Neural cell (in vitro differentiated cells): ENCODE measurements around the gene MCMBP.
"Not testable (repeated sequence)": the region's sequence is repeated elsewhere in the genome, so short reads cannot be mapped to it uniquely, and the experiment has no call there.

Source experiments
- EP300 ChIP-seq: fragments of 450-650 bp; conservative IDR thresholded peaks from 2 replicates; pipeline ENCODE4 v1.6.1; 2014; ENCODE audit warnings: antibody characterized with exemption, mild to moderate bottlenecking, moderate library complexity; ENCODE audit not compliant: poor library complexity, severe bottlenecking
- POLR2AphosphoS5 ChIP-seq: IDR thresholded peaks from 2 replicates; pipeline ENCODE4 v1.6.1; 2012
- TF ChIP-seq, protein P1 (sequence below): fragments of 450-650 bp; IDR thresholded peaks from 2 replicates; pipeline ENCODE4 v1.5.1; 2014; ENCODE audit warnings: antibody characterized with exemption, mild to moderate bottlenecking, moderate library complexity; ENCODE audit not compliant: poor library complexity, severe bottlenecking

DNA sequence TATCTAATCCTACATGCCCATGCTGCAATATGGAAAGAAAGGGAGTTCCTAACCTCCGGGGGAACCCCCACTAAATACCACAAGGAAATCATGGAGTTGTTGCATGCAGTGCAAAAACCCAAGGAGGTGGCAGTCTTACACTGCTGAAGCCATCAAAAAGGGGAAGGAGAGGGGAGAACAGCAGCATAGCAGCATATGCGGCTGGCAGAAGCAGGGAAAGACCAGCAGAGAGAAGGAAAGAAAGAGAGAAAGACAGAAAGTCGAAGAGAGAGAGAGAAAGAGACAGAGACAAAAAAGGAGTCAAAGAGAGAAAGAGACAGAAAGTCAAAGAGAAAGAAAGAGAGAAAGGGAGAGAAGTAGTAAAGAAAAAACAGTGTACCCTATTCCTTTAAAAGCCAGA is 16.1 kb upstream of the MCMBP start:
- TF ChIP-seq, protein P1, sequence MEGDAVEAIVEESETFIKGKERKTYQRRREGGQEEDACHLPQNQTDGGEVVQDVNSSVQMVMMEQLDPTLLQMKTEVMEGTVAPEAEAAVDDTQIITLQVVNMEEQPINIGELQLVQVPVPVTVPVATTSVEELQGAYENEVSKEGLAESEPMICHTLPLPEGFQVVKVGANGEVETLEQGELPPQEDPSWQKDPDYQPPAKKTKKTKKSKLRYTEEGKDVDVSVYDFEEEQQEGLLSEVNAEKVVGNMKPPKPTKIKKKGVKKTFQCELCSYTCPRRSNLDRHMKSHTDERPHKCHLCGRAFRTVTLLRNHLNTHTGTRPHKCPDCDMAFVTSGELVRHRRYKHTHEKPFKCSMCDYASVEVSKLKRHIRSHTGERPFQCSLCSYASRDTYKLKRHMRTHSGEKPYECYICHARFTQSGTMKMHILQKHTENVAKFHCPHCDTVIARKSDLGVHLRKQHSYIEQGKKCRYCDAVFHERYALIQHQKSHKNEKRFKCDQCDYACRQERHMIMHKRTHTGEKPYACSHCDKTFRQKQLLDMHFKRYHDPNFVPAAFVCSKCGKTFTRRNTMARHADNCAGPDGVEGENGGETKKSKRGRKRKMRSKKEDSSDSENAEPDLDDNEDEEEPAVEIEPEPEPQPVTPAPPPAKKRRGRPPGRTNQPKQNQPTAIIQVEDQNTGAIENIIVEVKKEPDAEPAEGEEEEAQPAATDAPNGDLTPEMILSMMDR, result not testable (repeated sequence)
- not testable (repeated sequence) for TF ChIP-seq EP300, POLR2AphosphoS5
